NK-92 (cell line): Measurements from ENCODE around the gene PCYT2.

ENCODE experiments used
- DNase-seq: peaks from one replicate; lab custom pipeline; 2025; ENCODE audit not compliant: unreplicated experiment; lab: John Stamatoyannopoulos, UW

The PCYT2 gene

DNA sequence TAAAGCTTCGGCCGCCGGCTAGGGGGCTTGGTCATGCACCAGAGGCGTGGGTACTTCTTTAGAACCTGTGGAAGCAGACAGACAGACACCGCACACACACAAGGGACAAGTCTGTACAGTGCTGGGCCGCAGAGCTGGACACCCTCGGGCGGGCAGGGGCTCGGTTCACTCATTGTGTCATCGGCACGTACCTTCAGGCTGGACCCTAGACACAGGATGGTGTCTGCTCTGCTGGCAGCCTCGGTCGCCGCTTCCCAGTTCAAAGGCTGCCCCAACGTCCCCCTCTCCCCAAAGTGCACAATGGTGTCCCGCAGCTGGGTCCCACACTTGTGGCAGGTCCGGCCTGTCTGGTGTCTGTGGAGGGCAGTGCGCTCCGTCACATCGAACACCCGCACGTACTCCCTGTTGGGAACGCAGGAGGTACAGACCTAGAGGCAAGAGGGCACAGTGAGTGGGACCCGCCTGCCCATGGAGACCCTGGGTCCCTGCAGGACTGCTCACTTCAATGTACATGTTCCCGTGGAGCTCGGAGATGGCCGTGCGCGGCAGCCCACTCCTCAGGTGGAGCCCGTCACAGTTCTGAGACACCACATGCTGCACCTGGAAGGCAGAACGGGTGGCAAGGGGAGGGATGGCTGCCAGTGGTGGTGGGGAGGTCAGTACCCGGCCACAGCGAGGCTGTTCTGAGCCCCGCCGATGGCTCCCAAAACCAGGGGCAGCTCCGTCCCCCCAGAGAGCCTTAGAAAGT is 3.1 kb upstream of the PCYT2 start:
- no peak for DNase-seq

DNA sequence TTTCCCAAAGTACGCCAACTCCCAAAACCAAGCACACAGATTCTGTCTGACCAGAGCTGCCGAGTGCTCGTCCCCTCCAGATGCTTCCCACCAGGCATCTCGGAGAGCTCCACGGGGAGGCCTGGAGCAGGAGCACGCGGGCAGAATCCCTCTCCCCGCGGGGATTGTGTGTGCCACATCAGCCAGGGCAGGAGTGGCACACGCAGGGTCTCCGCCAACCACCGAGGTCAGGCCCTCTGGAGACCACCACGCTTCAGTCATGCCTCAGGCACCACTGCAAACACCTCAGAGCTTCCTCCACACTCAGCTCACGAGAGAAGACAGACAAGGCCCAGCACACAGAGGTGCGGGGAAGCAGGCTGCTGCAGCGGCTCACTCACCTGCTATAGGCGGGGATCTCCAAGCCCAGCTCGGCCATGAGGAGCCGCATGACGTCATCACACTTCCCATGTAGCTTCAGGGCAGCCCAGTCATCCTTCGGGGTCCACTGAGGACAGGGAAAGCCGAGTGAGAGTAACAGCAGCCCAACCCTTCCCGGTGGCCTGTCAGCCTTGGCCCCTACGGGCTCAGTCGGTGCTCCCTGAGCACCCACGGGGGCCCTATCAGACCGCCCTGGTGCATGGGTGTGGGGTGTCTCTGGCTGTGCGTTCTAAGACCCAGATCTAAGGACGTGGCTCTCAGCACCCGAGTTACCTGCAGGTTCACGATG is 2.3 kb upstream of the PCYT2 start:
- no peak for DNase-seq

DNA sequence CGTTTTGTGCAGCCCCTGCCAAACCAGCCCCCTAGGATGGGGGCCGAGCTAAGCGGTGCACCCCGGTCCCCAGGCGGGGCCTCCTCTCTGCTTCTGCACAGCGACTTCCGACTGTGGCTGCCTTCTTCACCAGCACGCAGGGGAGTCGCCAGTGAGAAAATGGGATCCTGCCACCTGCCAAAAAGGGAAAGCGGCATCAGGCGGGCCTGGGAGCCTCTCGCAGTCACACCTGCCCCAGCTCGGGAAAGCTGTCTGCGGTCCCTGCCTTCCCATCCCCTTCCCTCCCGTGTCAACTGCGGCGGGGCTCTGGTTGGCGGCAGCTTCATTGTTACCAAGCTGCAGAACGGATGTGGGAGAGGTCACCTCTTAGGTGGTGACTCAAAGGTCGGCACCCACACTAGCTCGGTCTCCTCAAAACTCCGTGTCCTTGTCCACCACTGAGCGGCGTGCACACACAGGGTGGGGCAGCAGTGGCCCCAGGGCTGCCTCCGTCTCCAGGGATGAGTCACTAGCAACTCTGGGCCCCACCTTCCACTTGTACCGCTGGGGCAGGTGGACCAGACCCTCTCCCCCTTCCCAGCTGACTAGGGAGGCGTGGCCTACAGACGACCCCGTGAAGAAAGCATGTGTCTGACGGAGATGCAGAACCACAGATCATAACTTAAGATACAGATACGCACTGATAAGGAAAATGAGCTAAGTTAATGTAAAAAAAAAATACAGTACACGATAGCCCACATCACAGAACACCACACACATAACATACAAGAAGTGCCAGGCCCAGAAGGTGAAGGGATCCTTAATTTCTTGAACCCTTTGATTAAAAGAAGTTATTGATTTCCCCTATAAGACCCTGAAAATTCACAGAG is 1.5 kb upstream of the PCYT2 start:
- DNase-seq = no peak

DNA sequence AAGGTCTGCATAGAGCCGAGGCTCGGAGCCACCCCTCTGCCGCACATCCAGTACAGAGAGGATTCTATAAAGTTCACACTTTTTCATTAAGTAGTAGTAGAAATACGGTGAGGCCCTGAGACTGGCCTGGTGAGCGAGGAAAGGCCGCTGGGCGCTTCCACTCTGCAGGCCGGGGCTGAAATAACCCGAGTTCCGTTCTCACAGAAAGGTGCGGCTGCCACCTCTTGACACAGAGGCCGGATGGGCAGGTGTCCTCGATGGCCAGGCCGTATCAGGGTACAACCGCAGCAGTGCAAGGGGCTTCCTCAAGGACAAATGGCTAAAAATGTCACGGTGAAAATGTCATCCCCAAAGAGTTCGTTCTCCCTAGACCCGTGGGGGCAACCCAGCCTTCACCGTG is 770 bp upstream of the PCYT2 start:
- DNase-seq = no peak

DNA sequence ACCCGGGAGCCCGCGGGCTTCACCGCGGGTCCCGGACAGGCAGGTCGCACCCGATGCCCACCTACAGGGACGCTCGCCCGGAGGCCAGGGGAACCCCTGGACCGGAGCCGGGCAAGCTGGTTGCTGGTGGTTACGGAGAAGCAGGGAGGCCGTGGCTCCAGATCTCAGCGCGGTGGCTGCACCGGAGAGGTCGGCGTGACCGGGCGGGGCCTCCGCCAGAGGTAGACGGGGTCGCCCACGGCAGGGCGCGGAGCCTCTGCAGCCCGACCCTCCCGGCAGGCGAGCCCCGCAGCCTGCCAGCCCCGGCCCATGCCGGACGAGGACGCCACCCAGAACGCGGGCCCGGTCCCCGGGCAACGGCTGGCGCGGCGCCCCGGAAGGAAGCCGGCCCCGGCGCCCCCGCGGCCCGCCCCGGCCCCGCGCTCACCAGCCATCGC is 341 bp downstream of the PCYT2 start:
- no peak for DNase-seq

GRCh38 chr17:81909966-81910839 is 996 bp downstream of the PCYT2 start:
- DNase-seq = no peak

GRCh38 chr17:81909231-81909630 is 2.0 kb downstream of the PCYT2 start:
- no peak for DNase-seq

DNA sequence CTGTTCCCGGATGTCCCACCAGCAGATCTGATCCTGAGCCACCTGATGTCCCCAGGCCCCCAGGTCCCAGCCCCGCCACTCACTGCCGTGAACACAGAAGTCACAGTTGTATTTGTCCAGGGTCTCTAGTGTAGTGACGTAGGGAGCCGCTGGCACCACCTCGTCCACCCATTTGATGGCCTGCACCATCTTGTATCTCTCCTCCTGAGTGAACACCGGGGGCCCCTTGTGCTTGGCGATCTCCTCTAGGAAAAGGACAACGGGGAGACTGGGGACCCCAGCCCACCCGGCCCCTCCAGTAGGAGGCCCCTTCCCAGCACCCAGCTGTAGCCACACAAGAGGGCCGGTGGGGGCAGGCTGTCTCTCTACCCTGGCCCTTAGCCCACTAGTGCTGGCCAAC is 2.4 kb downstream of the PCYT2 start:
- no peak for DNase-seq

GRCh38 chr17:81907219-81908145 is 3.7 kb downstream of the PCYT2 start:
- DNase-seq = no peak

DNA sequence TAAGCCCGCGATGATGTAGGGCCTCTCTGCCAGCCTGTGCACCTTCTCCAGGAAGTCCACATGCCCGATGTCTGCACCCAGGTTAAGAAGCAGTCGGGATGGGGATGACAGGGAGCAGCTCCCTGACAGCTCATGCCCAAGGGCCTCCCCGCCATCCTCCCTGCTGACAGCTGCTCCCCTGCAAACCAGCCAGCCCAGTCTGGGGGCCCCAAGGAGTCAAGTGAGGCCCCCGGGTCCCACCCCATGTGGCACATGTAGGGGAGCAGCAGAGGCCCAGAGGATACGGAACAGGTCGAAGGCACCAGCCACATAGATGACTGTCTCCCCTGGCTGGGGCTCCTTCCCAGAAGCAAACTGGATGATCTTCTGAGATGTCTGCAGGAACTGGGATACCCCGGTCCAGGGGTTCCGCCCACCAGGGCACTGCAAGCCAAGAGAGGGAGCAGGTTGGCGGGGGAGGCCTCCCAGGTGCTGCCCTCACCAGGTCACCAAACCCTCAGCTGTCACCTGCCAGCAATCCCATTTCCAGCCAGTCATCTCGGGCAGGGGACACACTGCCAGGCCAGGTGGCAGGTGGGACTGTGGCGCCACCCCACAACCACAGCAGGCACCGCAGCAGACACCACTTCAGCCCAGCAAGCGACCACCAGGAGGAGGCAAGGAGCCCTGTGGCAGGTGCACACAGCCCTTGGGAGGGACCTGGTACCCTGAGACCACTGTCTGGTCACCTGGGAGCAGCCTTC is 4.6 kb downstream of the PCYT2 start:
- DNase-seq = no peak

GRCh38 chr17:81905993-81906392 is 5.2 kb downstream of the PCYT2 start:
- DNase-seq = no peak

DNA sequence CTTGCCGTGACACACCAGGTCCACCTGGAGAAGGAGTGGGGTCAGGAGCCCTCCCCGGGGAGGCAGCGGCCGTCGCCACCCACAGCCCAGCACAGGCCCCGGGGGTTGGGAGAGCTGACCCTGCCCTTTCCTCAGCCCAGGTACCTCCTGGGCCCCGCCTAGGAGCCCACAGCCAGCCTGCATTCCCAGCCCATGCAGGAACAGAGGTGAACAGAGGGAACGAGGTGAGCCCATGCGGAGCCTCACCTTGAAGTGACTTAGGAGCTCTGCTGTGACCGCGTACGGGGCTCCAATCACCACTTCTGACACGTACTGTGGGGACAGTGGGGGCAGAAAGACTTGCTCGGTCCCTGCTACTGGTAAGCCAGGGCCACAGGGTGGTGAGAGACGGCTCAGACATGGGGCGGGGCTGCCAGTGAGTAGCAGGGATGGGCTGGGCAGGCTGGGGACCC is 5.7 kb downstream of the PCYT2 start:
- DNase-seq = no peak

- no peak for DNase-seq
These were observed 6.4 kb downstream of the PCYT2 start for GRCh38 chr17:81904600-81905423.

DNA sequence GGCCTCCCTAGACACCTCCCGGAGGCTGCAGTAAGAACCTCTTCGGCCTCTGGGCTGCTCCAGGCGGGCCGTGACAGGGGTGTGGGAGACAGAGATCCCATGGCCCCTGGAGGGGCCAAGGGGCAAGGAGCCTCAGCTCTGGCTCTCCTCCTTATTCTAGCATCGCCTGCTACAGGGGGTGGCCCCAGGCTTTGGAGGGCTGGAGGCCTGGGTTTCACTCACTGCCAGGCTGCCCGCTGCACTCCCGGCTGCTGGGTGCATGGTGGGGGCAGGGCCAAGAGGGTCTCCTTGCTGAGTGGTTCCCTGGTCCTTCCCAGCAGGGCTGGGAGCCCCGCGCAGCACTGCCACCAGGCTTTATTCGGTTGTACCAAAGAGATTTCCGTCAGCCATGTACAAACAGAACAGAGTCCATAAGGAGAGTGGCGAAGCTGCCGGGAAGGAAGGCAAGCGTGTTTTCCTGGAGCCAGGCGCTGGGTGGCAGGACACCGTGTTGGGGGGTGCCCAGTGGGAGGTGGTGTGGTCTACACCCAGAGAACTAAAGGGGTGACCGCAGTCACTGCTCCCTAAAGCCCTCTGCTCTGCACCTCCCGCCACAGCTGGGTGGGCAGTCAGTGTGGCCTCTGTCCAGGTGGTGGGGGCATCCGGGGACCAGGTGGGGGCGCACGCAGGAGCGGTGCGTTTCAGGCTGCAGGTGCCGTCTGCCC is 7.2 kb downstream of the PCYT2 start:
- no peak for DNase-seq

DNA sequence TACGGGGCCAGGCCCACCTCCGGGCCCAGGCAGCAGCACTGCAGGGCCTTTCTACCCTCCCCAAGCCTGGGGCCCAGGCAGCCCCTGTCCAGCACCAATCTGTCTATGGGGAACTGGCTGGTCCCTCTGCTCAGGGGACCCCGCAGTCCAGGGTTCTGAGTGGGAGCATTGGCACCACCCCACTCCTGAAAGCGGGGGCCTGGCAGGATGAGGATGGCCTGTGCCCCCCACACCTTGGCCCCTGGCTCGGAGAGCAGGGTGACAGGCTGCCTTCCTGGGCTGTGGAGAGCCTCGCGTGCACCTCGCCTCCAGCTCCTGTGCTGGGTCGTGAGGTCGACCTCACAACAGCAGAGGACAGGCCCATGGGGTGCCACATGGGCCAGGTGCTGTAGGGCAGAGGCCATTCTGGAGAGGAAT is 7.8 kb downstream of the PCYT2 start:
- DNase-seq = no peak

DNA sequence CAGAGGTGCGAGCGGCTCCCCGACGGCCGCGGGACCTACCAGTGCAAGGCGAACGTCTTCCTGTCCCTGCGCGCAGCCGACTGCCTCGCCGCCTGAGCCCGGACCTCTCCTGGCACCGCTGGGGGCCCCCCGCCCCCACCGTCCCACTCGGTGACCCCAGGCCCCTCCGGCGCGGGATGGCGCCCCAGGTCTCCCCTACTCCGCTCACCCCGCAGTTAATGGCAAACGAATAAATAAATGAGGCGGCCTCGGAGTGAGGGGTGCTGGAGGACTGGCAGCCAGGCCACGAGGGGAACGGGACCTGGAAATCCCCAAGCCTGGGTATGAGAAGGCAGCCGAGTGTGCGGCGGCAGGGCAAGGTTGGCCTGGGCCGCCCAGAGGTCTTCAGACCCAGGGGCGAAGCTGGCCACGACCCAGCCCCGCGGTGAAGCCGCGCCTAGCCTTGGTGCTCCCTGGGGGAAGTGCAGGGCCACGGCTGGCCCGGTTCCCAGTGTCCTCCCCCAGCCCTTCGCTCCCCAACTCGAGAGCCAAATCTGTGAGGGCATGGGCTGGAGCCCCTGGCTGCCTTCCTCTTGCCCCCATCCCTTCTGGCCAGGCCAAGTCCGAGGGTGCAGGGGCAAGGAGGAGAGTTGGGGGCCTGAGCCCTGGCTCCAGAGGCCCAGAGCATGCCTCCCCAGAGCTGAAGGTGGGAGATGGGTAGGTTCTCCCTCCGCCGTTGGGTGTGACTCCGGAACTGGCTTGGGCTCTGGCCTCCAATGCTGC is 8.4 kb downstream of the PCYT2 start:
- DNase-seq = no peak
